ENCODE data around the gene STK38. TPM values are rescaled to one million over a fixed set of nuclear protein-coding genes. Genes with fewer than 3 reads are reported as not detected.

STK38 gene
- total and polyA plus RNA-seq, 2 experiments from 2014 or later, result 17.1 to 35.3 TPM

- no peak for DNase-seq (ENCODE audit: low read depth in 1 of 2, low spot score in 1 of 2)
Observed at GRCh38 chr6:36504181-36504580, 43.1 kb downstream of the STK38 start.

GRCh38 chr6:36501686-36502085, 45.6 kb downstream of the STK38 start:
- H3K36me3 ChIP-seq, result peaks cover 12% of the 10 kb centered on the region
- no peak overlapping the region for H3K27ac ChIP-seq
- H3K9me3 ChIP-seq (ENCODE audit: low read depth), result no peaks in the 10 kb centered on the region
- H3K4me3 ChIP-seq, result no peak overlapping the region
- H3K27me3 ChIP-seq, result no peaks in the 10 kb centered on the region
- no peaks in the 10 kb centered on the region for H3K4me1 ChIP-seq (ENCODE audit: low read depth)
- no peak for TF ChIP-seq CTCF (IDR thresholded peaks at IDR 0.05; ENCODE audit: low read depth, low read length)
- no peak for DNase-seq (ENCODE audit: low read depth in 1 of 2, low spot score in 1 of 2)

More at GRCh38 chr6:36504181-36504580, 43.1 kb downstream of the STK38 start:
- no peaks in the 10 kb centered on the region for H3K9me3 ChIP-seq (ENCODE audit: low read depth)
- no peaks in the 10 kb centered on the region for H3K27me3 ChIP-seq
- TF ChIP-seq CTCF (IDR thresholded peaks at IDR 0.05; ENCODE audit: low read depth, low read length), result no peak
- no peaks in the 10 kb centered on the region for H3K36me3 ChIP-seq
- H3K4me3 ChIP-seq, result no peak overlapping the region
- H3K4me1 ChIP-seq (ENCODE audit: low read depth), result no peaks in the 10 kb centered on the region
- no peak overlapping the region for H3K27ac ChIP-seq

- Histone ChIP-seq H3K36me3 (peaks cover 27% of the 10 kb centered on the region), H3K27ac (no peak overlapping the region), H3K27me3 (no peaks in the 10 kb centered on the region), H3K9me3 (ENCODE audit: low read depth) (no peaks in the 10 kb centered on the region), H3K4me1 (ENCODE audit: low read depth) (no peaks in the 10 kb centered on the region), H3K4me3 (no peak overlapping the region)
- DNase-seq (ENCODE audit: low read depth in 1 of 2, low spot score in 1 of 2), result peak in 1 of 2 donors; percentile 34
- TF ChIP-seq CTCF (IDR thresholded peaks at IDR 0.05; ENCODE audit: low read depth, low read length), result no peak
Observed at GRCh38 chr6:36499918-36500317, 47.4 kb downstream of the STK38 start.

- Histone ChIP-seq H3K4me3 (no peak overlapping the region), H3K9me3 (ENCODE audit: low read depth) (no peaks in the 10 kb centered on the region), H3K27ac (no peak overlapping the region), H3K36me3 (peaks cover 38% of the 10 kb centered on the region), H3K4me1 (ENCODE audit: low read depth) (no peaks in the 10 kb centered on the region), H3K27me3 (no peaks in the 10 kb centered on the region)
- DNase-seq (ENCODE audit: low read depth in 1 of 2, low spot score in 1 of 2), result no peak
- TF ChIP-seq CTCF (IDR thresholded peaks at IDR 0.05; ENCODE audit: low read depth, low read length), result no peak
Observed at GRCh38 chr6:36495086-36495485, 52.2 kb downstream of the STK38 start.

GRCh38 chr6:36493859-36494258, 53.4 kb downstream of the STK38 start:
- Histone ChIP-seq H3K27me3 (no peaks in the 10 kb centered on the region), H3K36me3 (peaks cover 40% of the 10 kb centered on the region), H3K27ac (no peak overlapping the region), H3K4me1 (ENCODE audit: low read depth) (peaks cover 2% of the 10 kb centered on the region), H3K9me3 (ENCODE audit: low read depth) (no peaks in the 10 kb centered on the region), H3K4me3 (no peak overlapping the region)
- peak in 1 of 2 donors; percentile 48 for DNase-seq (ENCODE audit: low read depth in 1 of 2, low spot score in 1 of 2)
- no peak for TF ChIP-seq CTCF (IDR thresholded peaks at IDR 0.05; ENCODE audit: low read depth, low read length)

- Histone ChIP-seq H3K4me3 (no peak overlapping the region), H3K36me3 (peaks cover 42% of the 10 kb centered on the region), H3K27me3 (no peaks in the 10 kb centered on the region), H3K4me1 (ENCODE audit: low read depth) (peaks cover 7% of the 10 kb centered on the region), H3K9me3 (ENCODE audit: low read depth) (no peaks in the 10 kb centered on the region), H3K27ac (no peak overlapping the region)
- TF ChIP-seq CTCF (IDR thresholded peaks at IDR 0.05; ENCODE audit: low read depth, low read length), result no peak
- no peak for DNase-seq (ENCODE audit: low read depth in 1 of 2, low spot score in 1 of 2)
Observed at GRCh38 chr6:36493319-36493718, 54.0 kb downstream of the STK38 start.
